Liver (tissue), 9 donors: ENCODE data around the gene P2RX3. TPM values are rescaled to one million over a fixed set of nuclear protein-coding genes. Genes with fewer than 3 reads are reported as not detected.

ENCODE experiments used
- DNase-seq: peaks from one replicate; pipeline ENCODE4 v3.0.0-alpha.2; 2017; ENCODE audit warnings: low spot score
- H3K27ac ChIP-seq, 2 donors: one replicate each; pipeline ENCODE4 v1.7.0; 2013; ENCODE audit warnings: inconsistent platforms in 2 of 2, low read length in 2 of 2, control low read depth in 1 of 2, low read depth in 1 of 2, mild to moderate bottlenecking in 1 of 2
- H3K27me3 ChIP-seq, 4 donors: one replicate each; pipeline versions ENCODE4 v1.6.1 to v1.7.0; 2013; ENCODE audit warnings: low read length in 3 of 4, inconsistent platforms in 1 of 4, mild to moderate bottlenecking in 1 of 4, moderate library complexity in 1 of 4; ENCODE audit not compliant: control insufficient read depth in 4 of 4, insufficient read depth in 4 of 4
- H3K36me3 ChIP-seq, 4 donors: one replicate each; pipeline versions ENCODE4 v1.6.1 to v1.7.0; 2013; ENCODE audit warnings: low read length in 3 of 4, mild to moderate bottlenecking in 3 of 4, low read depth in 1 of 4, moderate library complexity in 1 of 4; ENCODE audit not compliant: control insufficient read depth in 4 of 4, insufficient read depth in 3 of 4
- H3K4me1 ChIP-seq, 4 donors: one replicate each; pipeline versions ENCODE4 v1.6.1 to v1.7.0; 2013; ENCODE audit warnings: low read length in 3 of 4, mild to moderate bottlenecking in 3 of 4, moderate library complexity in 1 of 4; ENCODE audit not compliant: control insufficient read depth in 4 of 4, insufficient read depth in 4 of 4
- H3K4me3 ChIP-seq, 3 donors: one replicate each; pipeline versions ENCODE4 v1.6.1 to v1.7.0; 2013; ENCODE audit warnings: low read length in 3 of 3, control low read depth in 1 of 3, low read depth in 1 of 3, mild to moderate bottlenecking in 1 of 3
- H3K9ac ChIP-seq, 2 donors: one replicate each; pipeline ENCODE4 v1.7.0; 2013; ENCODE audit warnings: low read length in 2 of 2, mild to moderate bottlenecking in 2 of 2, moderate library complexity in 2 of 2, control low read depth in 1 of 2, low read depth in 1 of 2
- H3K9me3 ChIP-seq, 4 donors: one replicate each; pipeline versions ENCODE4 v1.6.1 to v1.7.0; 2013; ENCODE audit warnings: low read length in 3 of 4; ENCODE audit not compliant: control insufficient read depth in 4 of 4
- EGR1 ChIP-seq, 2 donors: IDR thresholded peaks; 2 replicates each; pipeline ENCODE4 v1.6.1; 2016 to 2018; ENCODE audit warnings: antibody characterized with exemption in 2 of 2, low read depth in 2 of 2
- FOXA2 ChIP-seq: IDR thresholded peaks from 2 replicates; pipeline ENCODE4 v1.6.1; 2016; ENCODE audit warnings: antibody characterized with exemption
- GABPA ChIP-seq, 2 donors: IDR thresholded peaks in 1 of 2; conservative IDR thresholded peaks in 1 of 2; 2 replicates each; pipeline ENCODE4 v1.6.1; 2016; ENCODE audit warnings: antibody characterized with exemption in 2 of 2, mild to moderate bottlenecking in 1 of 2, moderate library complexity in 1 of 2
- HNF4A ChIP-seq, 2 donors: conservative IDR thresholded peaks; 2 replicates each; pipeline ENCODE4 v1.6.1; 2016; ENCODE audit warnings: antibody characterized with exemption in 2 of 2, mild to moderate bottlenecking in 2 of 2
- HNF4G ChIP-seq: IDR thresholded peaks from 2 replicates; pipeline ENCODE4 v1.6.1; 2016; ENCODE audit warnings: antibody characterized with exemption
- JUND ChIP-seq, 2 donors: IDR thresholded peaks; 2 replicates each; pipeline ENCODE4 v1.6.1; 2016; ENCODE audit warnings: antibody characterized with exemption in 2 of 2
- NR2F2 ChIP-seq: IDR thresholded peaks from 2 replicates; pipeline ENCODE4 v1.6.1; 2016; ENCODE audit warnings: antibody characterized with exemption
- RAD21 ChIP-seq, 2 donors: IDR thresholded peaks; 2 replicates each; pipeline ENCODE4 v1.6.1; 2016; ENCODE audit warnings: antibody characterized with exemption in 2 of 2, mild to moderate bottlenecking in 2 of 2
- RXRA ChIP-seq, 2 donors: IDR thresholded peaks; 2 replicates each; pipeline ENCODE4 v1.6.1; 2017 to 2018; ENCODE audit warnings: antibody characterized with exemption in 2 of 2, mild to moderate bottlenecking in 1 of 2
- SP1 ChIP-seq: IDR thresholded peaks from 2 replicates; pipeline ENCODE4 v1.6.1; 2018; ENCODE audit warnings: antibody characterized with exemption, mild to moderate bottlenecking
- TAF1 ChIP-seq: conservative IDR thresholded peaks from 2 replicates; pipeline ENCODE4 v1.6.1; 2016; ENCODE audit warnings: antibody characterized with exemption, mild to moderate bottlenecking
- WGBS: extraction: QIAGEN DNeasy Blood & Tissue Kit; methylation state at CpG from one replicate; pipeline ENCODE4 v1.1.7; 2013; 5-methylcytosine and 5-hydroxymethylcytosine counted together
- polyA plus RNA-seq, 2 donors: library from polyadenylated mRNA; stranded (reverse) in 1 of 2; unstranded in 1 of 2; fragments of 200-250 nt in 1 of 2; fragments of >200 nt in 1 of 2; fragmentation: Nextera tagmentation in 1 of 2; extraction: Ambion mirVana in 1 of 2; gene quantifications; one replicate each; pipeline versions ENCODE4 v1.2.1 to v1.2.3, GENCODE V29; 2013 to 2015
- total RNA-seq, 2 donors: library from RNA; depleted of rRNA; stranded (reverse); fragments of >200 nt; gene quantifications; one replicate each; pipeline ENCODE4 v1.2.3, GENCODE V29; 2014
- TF ChIP-seq, protein P1 (sequence below): IDR thresholded peaks from 2 replicates; pipeline ENCODE4 v1.6.1; 2016; ENCODE audit warnings: antibody characterized with exemption
- TF ChIP-seq, protein P2 (sequence below): IDR thresholded peaks from 2 replicates; pipeline ENCODE4 v1.6.1; 2016; ENCODE audit warnings: antibody characterized with exemption
- TF ChIP-seq, protein P3 (sequence below): IDR thresholded peaks from 2 replicates; pipeline ENCODE4 v1.6.1; 2016; ENCODE audit warnings: antibody characterized with exemption, mild to moderate bottlenecking
- TF ChIP-seq, protein P4 (sequence below): IDR thresholded peaks from 2 replicates; pipeline ENCODE4 v1.6.1; 2016; ENCODE audit warnings: antibody characterized with exemption
- TF ChIP-seq, protein P5 (sequence below): fragments of 150-350 bp; IDR thresholded peaks from 2 replicates; pipeline ENCODE4 v1.5.1; 2017; ENCODE audit warnings: improper control_type of control experiment, low read depth, low read length; ENCODE audit not compliant: missing input control
- donor health status: healthy.
- donor health status: healthy.
- donor health status: healthy.
- donor health status: healthy.
- donor health status: healthy.

P2RX3 gene
- total and polyA plus RNA-seq, 4 donors = 0.18 to 0.33 (median 0.23) TPM

DNA sequence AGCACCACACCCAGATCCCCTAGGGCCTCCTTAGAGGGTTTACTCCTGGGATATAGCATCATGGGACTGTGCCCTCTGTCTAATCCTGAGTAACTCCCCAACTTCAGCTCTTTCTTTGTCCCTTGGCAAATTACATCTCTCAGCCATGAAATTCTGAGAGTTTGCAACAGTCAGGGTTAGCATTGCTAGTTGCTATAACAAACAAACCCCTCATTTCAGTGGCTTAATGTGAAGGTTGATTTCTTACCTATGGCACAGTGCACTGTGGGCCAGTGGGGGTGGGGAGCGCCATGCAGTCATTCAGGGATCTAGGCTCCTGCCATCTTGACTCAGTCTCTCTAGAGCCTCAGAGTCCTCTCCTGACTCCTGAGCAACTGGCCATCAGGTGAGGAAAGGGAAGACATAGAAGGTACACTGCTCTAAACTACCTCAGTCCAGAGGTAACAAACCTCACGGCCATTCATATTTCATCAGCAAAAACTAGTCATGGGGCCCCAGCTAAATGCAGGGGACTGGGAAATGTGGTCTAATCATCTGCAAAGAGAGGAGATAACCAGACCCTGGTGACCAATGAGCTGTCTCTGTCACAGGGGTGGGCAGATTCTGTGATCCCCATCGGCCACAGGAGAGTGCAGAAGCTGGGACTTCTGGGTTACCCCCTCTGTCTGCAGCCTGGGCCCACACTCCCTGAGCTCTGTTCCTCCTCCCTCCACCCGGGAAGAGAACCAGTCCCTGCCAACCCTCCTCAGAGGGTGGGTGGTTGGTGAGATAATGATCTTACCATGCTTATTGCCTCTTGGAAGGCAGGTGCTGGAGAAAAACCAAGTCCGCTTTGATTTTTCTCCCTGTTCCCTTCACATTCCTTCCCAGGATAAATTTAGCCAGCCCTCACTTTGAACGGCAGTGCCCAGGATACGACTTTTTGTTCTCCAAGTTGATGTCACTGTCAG, 25.3 kb downstream of the P2RX3 start:
- H3K27me3 ChIP-seq = no peaks in the 10 kb centered on the region
- no peaks in the 10 kb centered on the region for H3K9me3 ChIP-seq
- H3K4me1 ChIP-seq = no peaks in the 10 kb centered on the region
- no peak overlapping the region for H3K4me3 ChIP-seq
- 82% methylated on average over 7 of the region's 7 CpGs for WGBS
- H3K9ac ChIP-seq = no peak overlapping the region
- DNase-seq = no peak
- no peak overlapping the region for H3K27ac ChIP-seq
- no peaks in the 10 kb centered on the region for H3K36me3 ChIP-seq
- TF ChIP-seq HNF4G = no peak
- TF ChIP-seq TAF1 = no peak
- TF ChIP-seq RAD21 (IDR thresholded peaks at IDR 0.05) = no peak
- TF ChIP-seq, protein P1, sequence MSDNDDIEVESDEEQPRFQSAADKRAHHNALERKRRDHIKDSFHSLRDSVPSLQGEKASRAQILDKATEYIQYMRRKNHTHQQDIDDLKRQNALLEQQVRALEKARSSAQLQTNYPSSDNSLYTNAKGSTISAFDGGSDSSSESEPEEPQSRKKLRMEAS = no peak
- TF ChIP-seq, protein P2, sequence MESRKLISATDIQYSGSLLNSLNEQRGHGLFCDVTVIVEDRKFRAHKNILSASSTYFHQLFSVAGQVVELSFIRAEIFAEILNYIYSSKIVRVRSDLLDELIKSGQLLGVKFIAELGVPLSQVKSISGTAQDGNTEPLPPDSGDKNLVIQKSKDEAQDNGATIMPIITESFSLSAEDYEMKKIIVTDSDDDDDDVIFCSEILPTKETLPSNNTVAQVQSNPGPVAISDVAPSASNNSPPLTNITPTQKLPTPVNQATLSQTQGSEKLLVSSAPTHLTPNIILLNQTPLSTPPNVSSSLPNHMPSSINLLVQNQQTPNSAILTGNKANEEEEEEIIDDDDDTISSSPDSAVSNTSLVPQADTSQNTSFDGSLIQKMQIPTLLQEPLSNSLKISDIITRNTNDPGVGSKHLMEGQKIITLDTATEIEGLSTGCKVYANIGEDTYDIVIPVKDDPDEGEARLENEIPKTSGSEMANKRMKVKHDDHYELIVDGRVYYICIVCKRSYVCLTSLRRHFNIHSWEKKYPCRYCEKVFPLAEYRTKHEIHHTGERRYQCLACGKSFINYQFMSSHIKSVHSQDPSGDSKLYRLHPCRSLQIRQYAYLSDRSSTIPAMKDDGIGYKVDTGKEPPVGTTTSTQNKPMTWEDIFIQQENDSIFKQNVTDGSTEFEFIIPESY = no peak
- TF ChIP-seq NR2F2 = no peak
- TF ChIP-seq HNF4A (conservative IDR thresholded peaks at IDR 0.05) = no peak
- TF ChIP-seq EGR1 (IDR thresholded peaks at IDR 0.05; ENCODE audit: low read depth in 2 of 2) = no peak
- TF ChIP-seq, protein P3, sequence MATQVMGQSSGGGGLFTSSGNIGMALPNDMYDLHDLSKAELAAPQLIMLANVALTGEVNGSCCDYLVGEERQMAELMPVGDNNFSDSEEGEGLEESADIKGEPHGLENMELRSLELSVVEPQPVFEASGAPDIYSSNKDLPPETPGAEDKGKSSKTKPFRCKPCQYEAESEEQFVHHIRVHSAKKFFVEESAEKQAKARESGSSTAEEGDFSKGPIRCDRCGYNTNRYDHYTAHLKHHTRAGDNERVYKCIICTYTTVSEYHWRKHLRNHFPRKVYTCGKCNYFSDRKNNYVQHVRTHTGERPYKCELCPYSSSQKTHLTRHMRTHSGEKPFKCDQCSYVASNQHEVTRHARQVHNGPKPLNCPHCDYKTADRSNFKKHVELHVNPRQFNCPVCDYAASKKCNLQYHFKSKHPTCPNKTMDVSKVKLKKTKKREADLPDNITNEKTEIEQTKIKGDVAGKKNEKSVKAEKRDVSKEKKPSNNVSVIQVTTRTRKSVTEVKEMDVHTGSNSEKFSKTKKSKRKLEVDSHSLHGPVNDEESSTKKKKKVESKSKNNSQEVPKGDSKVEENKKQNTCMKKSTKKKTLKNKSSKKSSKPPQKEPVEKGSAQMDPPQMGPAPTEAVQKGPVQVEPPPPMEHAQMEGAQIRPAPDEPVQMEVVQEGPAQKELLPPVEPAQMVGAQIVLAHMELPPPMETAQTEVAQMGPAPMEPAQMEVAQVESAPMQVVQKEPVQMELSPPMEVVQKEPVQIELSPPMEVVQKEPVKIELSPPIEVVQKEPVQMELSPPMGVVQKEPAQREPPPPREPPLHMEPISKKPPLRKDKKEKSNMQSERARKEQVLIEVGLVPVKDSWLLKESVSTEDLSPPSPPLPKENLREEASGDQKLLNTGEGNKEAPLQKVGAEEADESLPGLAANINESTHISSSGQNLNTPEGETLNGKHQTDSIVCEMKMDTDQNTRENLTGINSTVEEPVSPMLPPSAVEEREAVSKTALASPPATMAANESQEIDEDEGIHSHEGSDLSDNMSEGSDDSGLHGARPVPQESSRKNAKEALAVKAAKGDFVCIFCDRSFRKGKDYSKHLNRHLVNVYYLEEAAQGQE = no peak
- no peak for TF ChIP-seq JUND (IDR thresholded peaks at IDR 0.05)
- TF ChIP-seq SP1 = no peak
- TF ChIP-seq RXRA (IDR thresholded peaks at IDR 0.05) = no peak
- TF ChIP-seq, protein P4, sequence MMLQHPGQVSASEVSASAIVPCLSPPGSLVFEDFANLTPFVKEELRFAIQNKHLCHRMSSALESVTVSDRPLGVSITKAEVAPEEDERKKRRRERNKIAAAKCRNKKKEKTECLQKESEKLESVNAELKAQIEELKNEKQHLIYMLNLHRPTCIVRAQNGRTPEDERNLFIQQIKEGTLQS = no peak
- TF ChIP-seq, protein P5, sequence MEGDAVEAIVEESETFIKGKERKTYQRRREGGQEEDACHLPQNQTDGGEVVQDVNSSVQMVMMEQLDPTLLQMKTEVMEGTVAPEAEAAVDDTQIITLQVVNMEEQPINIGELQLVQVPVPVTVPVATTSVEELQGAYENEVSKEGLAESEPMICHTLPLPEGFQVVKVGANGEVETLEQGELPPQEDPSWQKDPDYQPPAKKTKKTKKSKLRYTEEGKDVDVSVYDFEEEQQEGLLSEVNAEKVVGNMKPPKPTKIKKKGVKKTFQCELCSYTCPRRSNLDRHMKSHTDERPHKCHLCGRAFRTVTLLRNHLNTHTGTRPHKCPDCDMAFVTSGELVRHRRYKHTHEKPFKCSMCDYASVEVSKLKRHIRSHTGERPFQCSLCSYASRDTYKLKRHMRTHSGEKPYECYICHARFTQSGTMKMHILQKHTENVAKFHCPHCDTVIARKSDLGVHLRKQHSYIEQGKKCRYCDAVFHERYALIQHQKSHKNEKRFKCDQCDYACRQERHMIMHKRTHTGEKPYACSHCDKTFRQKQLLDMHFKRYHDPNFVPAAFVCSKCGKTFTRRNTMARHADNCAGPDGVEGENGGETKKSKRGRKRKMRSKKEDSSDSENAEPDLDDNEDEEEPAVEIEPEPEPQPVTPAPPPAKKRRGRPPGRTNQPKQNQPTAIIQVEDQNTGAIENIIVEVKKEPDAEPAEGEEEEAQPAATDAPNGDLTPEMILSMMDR = no peak
- no peak for TF ChIP-seq FOXA2
- no peak for TF ChIP-seq GABPA (IDR thresholded peaks at IDR 0.05 in 1 of 2, conservative IDR thresholded peaks at IDR 0.05 in 1 of 2)
